Activated T-cell treated with anti-CD3 and anti-CD28 coated beads, Interleukin-2, amount 50 U/mL, for 72 hours (primary cell): ENCODE measurements around the gene ZNF784. TPM values are rescaled to one million over a fixed set of nuclear protein-coding genes. Genes with fewer than 3 reads are reported as not detected.

Source experiments
- total RNA-seq, 2 donors: library from RNA; stranded (reverse); gene quantifications; one replicate each; pipeline ENCODE4 v1.2.3, GENCODE V29; 2022

The ZNF784 gene
- total RNA-seq, 2 donors from 2014 or later: 4.3 to 6.9 TPM

Other genes with a start within 250 kb of the ZNF784 start
- gene TMEM190, start 247.7 kb downstream of the ZNF784 start, total RNA-seq: not detected
- gene TMEM238, start 240.3 kb downstream of the ZNF784 start, total RNA-seq: 10 to 100 TPM in 1 of 2 donors, 1 to 10 TPM in 1; 7.5 to 11.7 TPM
- 1,000 to 10,000 TPM; 3,217 to 3,413 TPM for gene RPL28, start 238.6 kb downstream of the ZNF784 start, total RNA-seq
- 100 to 1,000 TPM; 192 to 223 TPM for gene UBE2S, start 216.8 kb downstream of the ZNF784 start, total RNA-seq
- gene SHISA7, start 181.3 kb downstream of the ZNF784 start, total RNA-seq: under 1 TPM in 1 of 2 donors, not detected in 1; 0.17 TPM
- 10 to 100 TPM; 19.5 to 20.3 TPM for gene ISOC2, start 162.9 kb downstream of the ZNF784 start, total RNA-seq
- gene C19orf85, start 159.8 kb downstream of the ZNF784 start, total RNA-seq: not detected
- 1 to 10 TPM; 7.9 to 9.0 TPM for gene ZNF628, start 147.9 kb downstream of the ZNF784 start, total RNA-seq
- gene NAT14, start 139.4 kb downstream of the ZNF784 start, total RNA-seq: 10 to 100 TPM; 19.2 to 20.5 TPM
- 1 to 10 TPM; 1.2 to 1.7 TPM for gene SSC5D, start 136.1 kb downstream of the ZNF784 start, total RNA-seq
- gene SBK2, start 87.4 kb downstream of the ZNF784 start, total RNA-seq: not detected
- gene SBK3, start 79.0 kb downstream of the ZNF784 start, total RNA-seq: not detected
- 1 to 10 TPM; 9.3 to 9.4 TPM for gene ZNF579, start 43.7 kb downstream of the ZNF784 start, total RNA-seq
- 10 to 100 TPM; 16.2 to 17.3 TPM for gene FIZ1, start 25.0 kb downstream of the ZNF784 start, total RNA-seq
- gene ZNF524, start 24.3 kb downstream of the ZNF784 start, total RNA-seq: 10 to 100 TPM; 26.2 to 32.3 TPM
- 10 to 100 TPM; 12.9 to 13.2 TPM for gene ZNF865, start 18.9 kb downstream of the ZNF784 start, total RNA-seq
- 10 to 100 TPM; 46.1 to 47.8 TPM for gene ZNF580, start 16.4 kb upstream of the ZNF784 start, total RNA-seq
- gene ZNF581, start 19.1 kb upstream of the ZNF784 start, total RNA-seq: 10 to 100 TPM; 43.1 to 50.7 TPM
- gene CCDC106, start 23.6 kb upstream of the ZNF784 start, total RNA-seq: 10 to 100 TPM; 13.8 to 21.7 TPM
- 100 to 1,000 TPM; 128 to 137 TPM for gene U2AF2, start 30.5 kb upstream of the ZNF784 start, total RNA-seq
- 10 to 100 TPM; 33.8 to 40.5 TPM for gene EPN1, start 50.7 kb upstream of the ZNF784 start, total RNA-seq
- gene NLRP9, start 113.8 kb upstream of the ZNF784 start, total RNA-seq: not detected
- not detected for gene RFPL4A, start 134.5 kb upstream of the ZNF784 start, total RNA-seq
- not detected for gene RFPL4AL1, start 144.6 kb upstream of the ZNF784 start, total RNA-seq
- not detected for gene NLRP11, start 207.4 kb upstream of the ZNF784 start, total RNA-seq
- not detected for gene NLRP4, start 212.0 kb upstream of the ZNF784 start, total RNA-seq